Mammary epithelial cell (primary cell): ENCODE data around the gene GALNT10.

Experiments used
- EZH2 ChIP-seq: IDR thresholded peaks from 2 replicates; pipeline ENCODE4 v1.6.1; 2012; ENCODE audit warnings: low read length, inconsistent platforms, borderline replicate concordance
- TF ChIP-seq, protein P1 (sequence below), 2 donors: IDR thresholded peaks in 1 of 2; conservative IDR thresholded peaks in 1 of 2; 2 replicates each; pipeline ENCODE4 v1.5.1; 2011 to 2012; ENCODE audit warnings: inconsistent platforms in 2 of 2, low read length in 2 of 2, mild to moderate bottlenecking in 2 of 2, control low read depth in 1 of 2, low read depth in 1 of 2; ENCODE audit not compliant: insufficient read depth in 1 of 2; ENCODE audit errors: extremely low read depth in 1 of 2

GRCh38 chr5:154286557-154286956, 96.0 kb downstream of the GALNT10 start:
- TF ChIP-seq, protein P1, sequence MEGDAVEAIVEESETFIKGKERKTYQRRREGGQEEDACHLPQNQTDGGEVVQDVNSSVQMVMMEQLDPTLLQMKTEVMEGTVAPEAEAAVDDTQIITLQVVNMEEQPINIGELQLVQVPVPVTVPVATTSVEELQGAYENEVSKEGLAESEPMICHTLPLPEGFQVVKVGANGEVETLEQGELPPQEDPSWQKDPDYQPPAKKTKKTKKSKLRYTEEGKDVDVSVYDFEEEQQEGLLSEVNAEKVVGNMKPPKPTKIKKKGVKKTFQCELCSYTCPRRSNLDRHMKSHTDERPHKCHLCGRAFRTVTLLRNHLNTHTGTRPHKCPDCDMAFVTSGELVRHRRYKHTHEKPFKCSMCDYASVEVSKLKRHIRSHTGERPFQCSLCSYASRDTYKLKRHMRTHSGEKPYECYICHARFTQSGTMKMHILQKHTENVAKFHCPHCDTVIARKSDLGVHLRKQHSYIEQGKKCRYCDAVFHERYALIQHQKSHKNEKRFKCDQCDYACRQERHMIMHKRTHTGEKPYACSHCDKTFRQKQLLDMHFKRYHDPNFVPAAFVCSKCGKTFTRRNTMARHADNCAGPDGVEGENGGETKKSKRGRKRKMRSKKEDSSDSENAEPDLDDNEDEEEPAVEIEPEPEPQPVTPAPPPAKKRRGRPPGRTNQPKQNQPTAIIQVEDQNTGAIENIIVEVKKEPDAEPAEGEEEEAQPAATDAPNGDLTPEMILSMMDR (conservative IDR thresholded peaks at IDR 0.05 in 1 of 2, IDR thresholded peaks at IDR 0.05 in 1 of 2; ENCODE audit: extremely low read depth in 1 of 2, insufficient read depth in 1 of 2, low read depth in 1 of 2, low read length in 2 of 2), result no peak
- TF ChIP-seq EZH2, result no peak
